Activated CD4-positive, alpha-beta T cell treated with anti-CD3 and anti-CD28 coated beads for 36 hours (primary cell): Measurements from ENCODE around the gene GRID1. TPM values are rescaled to one million over a fixed set of nuclear protein-coding genes. Genes with fewer than 3 reads are reported as not detected.

ENCODE experiments used
- ATAC-seq: fragments of 200-7000 bp; cut with Tn5 transposase; one replicate; pipeline ENCODE4 v1.10.0; 2021; ENCODE audit warnings: mild to moderate bottlenecking, moderate library complexity
- CTCF ChIA-PET: fragments of 350-600 bp; sonication (Branson Sonifier 250); formaldehyde crosslinking; loops from one replicate; lab custom pipeline; 2021; ENCODE audit warnings: antibody characterized with exemption; lab: Charles Lee
- POLR2A ChIA-PET: fragments of 350-600 bp; sonication (Branson Sonifier 250); formaldehyde crosslinking; loops from one replicate; lab custom pipeline; 2021; ENCODE audit warnings: antibody characterized with exemption, inconsistent platforms; lab: Charles Lee
- DNase-seq: peaks from one replicate; pipeline ENCODE4 v3.0.0-alpha.2; 2020
- H3K27ac Mint-ChIP-seq: one replicate; pipeline ENCODE4 v1.8.0; 2021; ENCODE audit warnings: mixed read lengths
- H3K27me3 Mint-ChIP-seq: one replicate; pipeline ENCODE4 v1.8.0; 2021; ENCODE audit warnings: mixed read lengths
- H3K36me3 Mint-ChIP-seq: one replicate; pipeline ENCODE4 v1.8.0; 2021; ENCODE audit warnings: low read depth, mixed read lengths
- H3K4me1 Mint-ChIP-seq: one replicate; pipeline ENCODE4 v1.8.0; 2021; ENCODE audit warnings: mixed read lengths
- H3K4me3 Mint-ChIP-seq: one replicate; pipeline ENCODE4 v1.8.0; 2021; ENCODE audit warnings: mild to moderate bottlenecking, moderate library complexity, mixed read lengths
- H3K9me3 Mint-ChIP-seq: one replicate; pipeline ENCODE4 v1.8.0; 2021; ENCODE audit warnings: low read depth, mixed read lengths
- intact Hi-C, 2 experiments: fragments of 100-400 bp; cut with DNase I in 1 of 2; cut with micrococcal nuclease in 1 of 2; formaldehyde crosslinking; loops; one replicate each; pipeline versions ENCODE4 v1.14.2 to v1.15.1; 2022 to 2024; cut with DNase I, micrococcal nuclease
- total RNA-seq, 2 experiments: library from RNA; stranded (reverse); gene quantifications; one replicate each; pipeline ENCODE4 v1.2.3, GENCODE V29; 2021

The GRID1 gene
- total RNA-seq, 2 experiments from 2014 or later = not detected

GRCh38 chr10:86216886-86217285 lies 149.7 kb downstream of the GRID1 start:
- Mint-ChIP-seq H3K27ac (no peak overlapping the region), H3K36me3 (no peaks in the 10 kb centered on the region), H3K27me3 (no peaks in the 10 kb centered on the region), H3K4me3 (no peak overlapping the region), H3K9me3 (no peaks in the 10 kb centered on the region), H3K4me1 (no peaks in the 10 kb centered on the region)
- ChIA-PET POLR2A (no interaction called here), CTCF (interaction anchor here (0.5 kb wide), 1 partner anchor 663 kb away, joined by 3 read pairs; no protein-coding TSS in a partner anchor)
- DNase-seq (no peak), ATAC-seq (no peak)
- intact Hi-C loops = no loop called here

GRCh38 chr10:86215712-86216111 lies 150.9 kb downstream of the GRID1 start:
- H3K4me3 Mint-ChIP-seq = no peak overlapping the region
- no peaks in the 10 kb centered on the region for H3K4me1 Mint-ChIP-seq
- H3K36me3 Mint-ChIP-seq = no peaks in the 10 kb centered on the region
- no peaks in the 10 kb centered on the region for H3K9me3 Mint-ChIP-seq
- ATAC-seq (no peak), DNase-seq (no peak)
- no peak overlapping the region for H3K27ac Mint-ChIP-seq
- ChIA-PET POLR2A (no interaction called here), CTCF (no interaction called here)
- intact Hi-C loops = no loop called here
- no peaks in the 10 kb centered on the region for H3K27me3 Mint-ChIP-seq

- POLR2A ChIA-PET = no interaction called here
- no peaks in the 10 kb centered on the region for H3K36me3 Mint-ChIP-seq
- ATAC-seq (no peak), DNase-seq (no peak)
- no peaks in the 10 kb centered on the region for H3K4me1 Mint-ChIP-seq
- H3K27me3 Mint-ChIP-seq = no peaks in the 10 kb centered on the region
- CTCF ChIA-PET = no interaction called here
- intact Hi-C loops = no loop called here
- no peaks in the 10 kb centered on the region for H3K9me3 Mint-ChIP-seq
- no peak overlapping the region for H3K27ac Mint-ChIP-seq
- H3K4me3 Mint-ChIP-seq = no peak overlapping the region
These were observed 151.5 kb downstream of the GRID1 start for GRCh38 chr10:86215046-86215445.

GRCh38 chr10:86213148-86213547 lies 153.4 kb downstream of the GRID1 start:
- intact Hi-C loops = no loop called here
- Mint-ChIP-seq H3K36me3 (no peaks in the 10 kb centered on the region), H3K4me1 (no peaks in the 10 kb centered on the region), H3K9me3 (no peaks in the 10 kb centered on the region), H3K4me3 (no peak overlapping the region), H3K27me3 (no peaks in the 10 kb centered on the region), H3K27ac (no peak overlapping the region)
- DNase-seq (no peak), ATAC-seq (no peak)
- ChIA-PET CTCF (no interaction called here), POLR2A (no interaction called here)

- intact Hi-C loops = no loop called here
- Mint-ChIP-seq H3K36me3 (no peaks in the 10 kb centered on the region), H3K9me3 (no peaks in the 10 kb centered on the region), H3K27ac (no peak overlapping the region), H3K4me1 (no peaks in the 10 kb centered on the region), H3K4me3 (no peak overlapping the region), H3K27me3 (no peaks in the 10 kb centered on the region)
- POLR2A ChIA-PET = no interaction called here
- DNase-seq (no peak), ATAC-seq (no peak)
- CTCF ChIA-PET = no interaction called here
These were observed 154.2 kb downstream of the GRID1 start for GRCh38 chr10:86212391-86212700.

- Mint-ChIP-seq H3K27me3 (no peaks in the 10 kb centered on the region), H3K4me1 (no peaks in the 10 kb centered on the region), H3K36me3 (no peaks in the 10 kb centered on the region), H3K27ac (no peak overlapping the region), H3K9me3 (no peaks in the 10 kb centered on the region), H3K4me3 (no peak overlapping the region)
- no peak for ATAC-seq
- intact Hi-C loops = no loop called here
- ChIA-PET CTCF (no interaction called here), POLR2A (no interaction called here)
- DNase-seq = no peak
These were observed 154.8 kb downstream of the GRID1 start for GRCh38 chr10:86211691-86212390.

GRCh38 chr10:86210416-86210815 lies 156.2 kb downstream of the GRID1 start:
- H3K9me3 Mint-ChIP-seq = no peaks in the 10 kb centered on the region
- DNase-seq (no peak), ATAC-seq (no peak)
- ChIA-PET CTCF (interaction anchor here (0.7 kb wide), 1 partner anchor 1496 kb away, joined by 3 read pairs; no protein-coding TSS in a partner anchor), POLR2A (no interaction called here)
- H3K4me3 Mint-ChIP-seq = no peak overlapping the region
- H3K36me3 Mint-ChIP-seq = no peaks in the 10 kb centered on the region
- no peaks in the 10 kb centered on the region for H3K27me3 Mint-ChIP-seq
- intact Hi-C loops = no loop called here
- no peaks in the 10 kb centered on the region for H3K4me1 Mint-ChIP-seq
- H3K27ac Mint-ChIP-seq = no peak overlapping the region

- H3K9me3 Mint-ChIP-seq = no peaks in the 10 kb centered on the region
- H3K4me1 Mint-ChIP-seq = no peaks in the 10 kb centered on the region
- intact Hi-C loops = no loop called here
- H3K27ac Mint-ChIP-seq = no peak overlapping the region
- ATAC-seq = no peak
- ChIA-PET POLR2A (no interaction called here), CTCF (no interaction called here)
- DNase-seq = no peak
- H3K27me3 Mint-ChIP-seq = no peaks in the 10 kb centered on the region
- H3K4me3 Mint-ChIP-seq = no peak overlapping the region
- no peaks in the 10 kb centered on the region for H3K36me3 Mint-ChIP-seq
These were observed 156.9 kb downstream of the GRID1 start for GRCh38 chr10:86209726-86210125.

- intact Hi-C loops = no loop called here
- Mint-ChIP-seq H3K36me3 (no peaks in the 10 kb centered on the region), H3K27me3 (no peaks in the 10 kb centered on the region), H3K9me3 (no peaks in the 10 kb centered on the region), H3K4me1 (no peaks in the 10 kb centered on the region), H3K4me3 (no peak overlapping the region), H3K27ac (no peak overlapping the region)
- CTCF ChIA-PET = no interaction called here
- no peak for ATAC-seq
- no peak for DNase-seq
- POLR2A ChIA-PET = no interaction called here
These were observed 159.4 kb downstream of the GRID1 start for GRCh38 chr10:86207226-86207625.

- no peak overlapping the region for H3K27ac Mint-ChIP-seq
- intact Hi-C loops = no loop called here
These were observed 160.4 kb downstream of the GRID1 start for GRCh38 chr10:86206240-86206579.

GRCh38 chr10:86205306-86206239 lies 161.0 kb downstream of the GRID1 start:
- ChIA-PET CTCF (no interaction called here), POLR2A (no interaction called here)
- ATAC-seq = no peak
- H3K4me1 Mint-ChIP-seq = no peaks in the 10 kb centered on the region
- no peak for DNase-seq
- intact Hi-C loops = no loop called here
- H3K27me3 Mint-ChIP-seq = peaks cover 4% of the 10 kb centered on the region
- no peaks in the 10 kb centered on the region for H3K9me3 Mint-ChIP-seq
- no peak overlapping the region for H3K4me3 Mint-ChIP-seq
- no peaks in the 10 kb centered on the region for H3K36me3 Mint-ChIP-seq
- H3K27ac Mint-ChIP-seq = no peak overlapping the region

More at GRCh38 chr10:86206240-86206579, 160.4 kb downstream of the GRID1 start:
- Mint-ChIP-seq H3K4me1 (no peaks in the 10 kb centered on the region), H3K9me3 (no peaks in the 10 kb centered on the region), H3K4me3 (no peak overlapping the region), H3K36me3 (no peaks in the 10 kb centered on the region), H3K27me3 (peaks cover 2% of the 10 kb centered on the region)
- DNase-seq = no peak
- ATAC-seq = no peak
- ChIA-PET POLR2A (no interaction called here), CTCF (no interaction called here)
